Gastrocnemius medialis (tissue), 4 donors: Measurements from ENCODE around the gene ORMDL2. TPM values are rescaled to one million over a fixed set of nuclear protein-coding genes. Genes with fewer than 3 reads are reported as not detected.

Experiments
- ATAC-seq, 2 donors: fragments of 150-250 bp; one replicate each; pipeline ENCODE4 v1.9.1; 2016
- DNase-seq, 2 donors: peaks; one replicate each; pipeline ENCODE4 v3.0.0-alpha.2; 2019
- H3K27ac ChIP-seq, 4 donors: fragments of 200-600 bp; sonication (generic); 1 replicate in 1 of 4; 2 replicates in 3 of 4; pipeline ENCODE4 v1.5.1; 2016 to 2018; ENCODE audit warnings: mild to moderate bottlenecking in 2 of 4, moderate library complexity in 1 of 4
- H3K27me3 ChIP-seq, 3 donors: fragments of 200-600 bp; sonication (generic) in 2 of 3; 1 replicate in 1 of 3; 2 replicates in 2 of 3; pipeline versions ENCODE4 v1.5.1 to v1.6.0; 2016 to 2019; ENCODE audit warnings: mild to moderate bottlenecking in 1 of 3, moderate library complexity in 1 of 3
- H3K36me3 ChIP-seq, 2 donors: fragments of 200-600 bp; sonication (generic) in 1 of 2; one replicate each; pipeline ENCODE4 v1.5.1; 2017 to 2018
- H3K4me1 ChIP-seq, 2 donors: fragments of 200-600 bp; sonication (generic) in 1 of 2; one replicate each; pipeline ENCODE4 v1.5.1; 2016 to 2017; ENCODE audit warnings: mild to moderate bottlenecking in 2 of 2
- H3K4me3 ChIP-seq, 4 donors: fragments of 200-600 bp; sonication (generic) in 3 of 4; 1 replicate in 1 of 4; 2 replicates in 3 of 4; pipeline ENCODE4 v1.5.1; 2016 to 2019; ENCODE audit warnings: mild to moderate bottlenecking in 2 of 4
- H3K9me3 ChIP-seq, 3 donors: fragments of 200-600 bp; sonication (generic) in 2 of 3; 1 replicate in 1 of 3; 2 replicates in 2 of 3; pipeline ENCODE4 v1.5.1; 2016 to 2019
- POLR2A ChIP-seq, 2 donors: fragments of 450-650 bp; IDR thresholded peaks; one replicate each; pipeline ENCODE4 v1.6.1; 2017; ENCODE audit warnings: antibody characterized with exemption in 2 of 2, mild to moderate bottlenecking in 2 of 2, moderate library complexity in 2 of 2
- in situ Hi-C, 4 donors: fragments of 200-750 bp; cut with MboI; loops; one replicate each; pipeline versions ENCODE4 v1.15.0 to v1.8.0; 2017; ENCODE audit warnings: low sequenced_read_pairs in 4 of 4
- intact Hi-C: fragments of 100-400 bp; cut with DNase I; formaldehyde crosslinking; loops from one replicate; pipeline ENCODE4 v1.15.1; 2023; ENCODE audit warnings: low total_unique reads
- total RNA-seq, 4 donors: library from RNA; depleted of rRNA; stranded (reverse); fragments of >200 nt; gene quantifications; one replicate each; pipeline versions ENCODE4 v1.1.0 to v1.2.3, GENCODE V29; 2016
- TF ChIP-seq, protein P1 (sequence below), 5 experiments: fragments of 450-650 bp in 3 of 5; fragments of 200-600 bp in 2 of 5; sonication (generic) in 2 of 5; IDR thresholded peaks in 4 of 5; conservative IDR thresholded peaks in 1 of 5; 1 replicate in 4 of 5; 2 replicates in 1 of 5; pipeline ENCODE4 v1.5.1; 2016 to 2019; ENCODE audit warnings: antibody characterized with exemption in 5 of 5, mild to moderate bottlenecking in 3 of 5, moderate library complexity in 3 of 5

Gene ORMDL2
- total RNA-seq, 4 donors from 2014 or later, result 6.6 to 23.1 (median 12.1) TPM

DNA sequence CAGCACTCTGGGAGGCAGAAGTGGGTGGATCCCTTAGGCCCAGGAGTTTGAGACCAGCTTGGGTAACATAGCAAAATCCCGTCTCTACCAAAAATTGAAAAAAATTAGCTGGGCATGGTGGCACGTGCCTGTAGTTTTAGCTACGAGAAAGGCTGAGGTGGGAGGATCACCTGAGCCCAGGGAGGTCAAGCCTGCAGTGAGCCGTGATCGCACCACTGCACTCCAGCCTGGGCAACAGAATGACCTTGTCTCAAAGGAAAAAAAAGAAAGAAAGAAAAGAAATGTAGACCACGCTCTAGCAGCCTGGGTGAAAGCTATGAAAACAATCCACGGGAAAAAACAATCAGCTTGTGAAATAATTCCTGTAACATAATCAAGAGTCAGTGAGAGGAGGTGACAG is 29.3 kb upstream of the ORMDL2 start:
- H3K27me3 ChIP-seq, result no peaks in the 10 kb centered on the region
- H3K9me3 ChIP-seq, result no peaks in the 10 kb centered on the region
- peaks cover 3 to 81% of the 10 kb centered on the region in 2 donors for H3K36me3 ChIP-seq
- ATAC-seq (no peak), DNase-seq (no peak)
- H3K27ac ChIP-seq, result no peak overlapping the region
- in situ Hi-C loops, result no loop called here
- no peak overlapping the region for H3K4me3 ChIP-seq
- intact Hi-C loops, result no loop called here
- H3K4me1 ChIP-seq, result no peaks in the 10 kb centered on the region
- TF ChIP-seq, protein P1, sequence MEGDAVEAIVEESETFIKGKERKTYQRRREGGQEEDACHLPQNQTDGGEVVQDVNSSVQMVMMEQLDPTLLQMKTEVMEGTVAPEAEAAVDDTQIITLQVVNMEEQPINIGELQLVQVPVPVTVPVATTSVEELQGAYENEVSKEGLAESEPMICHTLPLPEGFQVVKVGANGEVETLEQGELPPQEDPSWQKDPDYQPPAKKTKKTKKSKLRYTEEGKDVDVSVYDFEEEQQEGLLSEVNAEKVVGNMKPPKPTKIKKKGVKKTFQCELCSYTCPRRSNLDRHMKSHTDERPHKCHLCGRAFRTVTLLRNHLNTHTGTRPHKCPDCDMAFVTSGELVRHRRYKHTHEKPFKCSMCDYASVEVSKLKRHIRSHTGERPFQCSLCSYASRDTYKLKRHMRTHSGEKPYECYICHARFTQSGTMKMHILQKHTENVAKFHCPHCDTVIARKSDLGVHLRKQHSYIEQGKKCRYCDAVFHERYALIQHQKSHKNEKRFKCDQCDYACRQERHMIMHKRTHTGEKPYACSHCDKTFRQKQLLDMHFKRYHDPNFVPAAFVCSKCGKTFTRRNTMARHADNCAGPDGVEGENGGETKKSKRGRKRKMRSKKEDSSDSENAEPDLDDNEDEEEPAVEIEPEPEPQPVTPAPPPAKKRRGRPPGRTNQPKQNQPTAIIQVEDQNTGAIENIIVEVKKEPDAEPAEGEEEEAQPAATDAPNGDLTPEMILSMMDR (IDR thresholded peaks at IDR 0.05 in 4 of 5, conservative IDR thresholded peaks at IDR 0.05 in 1 of 5), result no peak
- TF ChIP-seq POLR2A (IDR thresholded peaks at IDR 0.05), result no peak

DNA sequence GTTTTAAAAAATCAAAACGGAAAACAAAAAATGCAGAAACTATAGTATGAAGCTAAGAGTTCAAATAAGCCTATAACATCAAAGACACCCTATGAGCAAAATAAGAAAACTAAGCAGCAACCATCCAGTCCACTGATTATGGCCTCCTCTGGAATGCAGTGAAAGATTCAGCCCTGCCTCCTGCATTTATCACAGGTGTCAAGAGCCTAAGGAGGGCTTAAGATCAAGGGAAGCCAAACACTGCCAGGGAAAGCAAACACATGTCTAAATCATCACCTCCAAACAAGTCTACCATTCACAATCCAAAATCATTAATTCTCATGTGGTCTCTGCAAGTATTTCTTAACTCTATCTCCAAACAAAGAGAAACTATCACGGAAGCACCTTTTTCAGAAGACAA is 28.7 kb upstream of the ORMDL2 start:
- in situ Hi-C loops (no loop called here), intact Hi-C loops (no loop called here)
- Histone ChIP-seq H3K36me3 (peaks cover 3 to 81% of the 10 kb centered on the region in 2 donors), H3K4me3 (no peak overlapping the region), H3K27ac (no peak overlapping the region), H3K27me3 (no peaks in the 10 kb centered on the region), H3K4me1 (no peaks in the 10 kb centered on the region), H3K9me3 (no peaks in the 10 kb centered on the region)
- no peak for TF ChIP-seq POLR2A (IDR thresholded peaks at IDR 0.05)
- TF ChIP-seq, protein P1 (IDR thresholded peaks at IDR 0.05 in 4 of 5, conservative IDR thresholded peaks at IDR 0.05 in 1 of 5), result no peak
- DNase-seq, result no peak
- ATAC-seq, result no peak

DNA sequence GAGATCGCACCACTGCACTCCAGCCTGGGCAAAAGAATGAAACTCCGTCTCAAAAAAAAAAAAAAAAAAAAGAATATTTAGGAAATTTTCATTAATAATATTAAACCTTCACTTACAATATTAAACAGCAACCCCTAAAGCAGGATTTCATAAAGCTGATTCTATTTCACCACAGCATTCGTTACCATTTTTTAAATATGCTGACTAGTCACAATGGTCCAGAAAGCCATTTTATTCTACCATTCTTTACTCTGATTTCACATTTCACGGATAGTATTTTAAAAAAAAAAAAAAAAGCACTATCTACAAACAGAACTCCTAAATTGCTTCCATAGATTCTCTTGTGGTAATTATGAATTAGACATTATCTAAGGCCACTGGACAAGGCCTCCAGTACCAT is 27.9 kb upstream of the ORMDL2 start:
- ATAC-seq, result no peak
- in situ Hi-C loops, result no loop called here
- intact Hi-C loops, result no loop called here

DNA sequence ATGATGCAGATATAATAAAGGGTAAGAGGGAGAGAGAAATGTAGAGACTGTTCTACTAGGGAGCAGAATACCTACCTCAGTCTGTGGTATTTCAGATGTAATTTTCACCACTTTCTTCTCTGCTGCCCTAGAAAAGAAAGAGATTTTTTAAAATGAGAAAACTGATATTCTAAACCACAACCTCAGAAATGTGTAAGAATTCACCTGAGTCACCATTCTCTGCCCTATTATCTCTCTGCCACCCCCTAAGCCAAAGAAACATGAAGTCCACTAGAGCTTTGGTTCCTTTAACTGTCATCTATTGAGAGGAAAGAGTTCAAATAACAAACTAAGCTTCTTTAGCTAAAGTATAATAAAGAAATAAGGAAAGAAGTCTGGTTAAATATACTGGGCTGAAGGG is 21.9 kb upstream of the ORMDL2 start:
- no peak overlapping the region for H3K27ac ChIP-seq

More for the DNA sequence above, 27.9 kb upstream of the ORMDL2 start:
- TF ChIP-seq, protein P1 (IDR thresholded peaks at IDR 0.05 in 4 of 5, conservative IDR thresholded peaks at IDR 0.05 in 1 of 5), result no peak
- no peak for TF ChIP-seq POLR2A (IDR thresholded peaks at IDR 0.05)
- Histone ChIP-seq H3K4me1 (no peaks in the 10 kb centered on the region), H3K4me3 (no peak overlapping the region), H3K36me3 (peaks cover 3 to 81% of the 10 kb centered on the region in 2 donors), H3K9me3 (no peaks in the 10 kb centered on the region), H3K27me3 (no peaks in the 10 kb centered on the region), H3K27ac (no peak overlapping the region)
- DNase-seq, result no peak

More for the DNA sequence above, 21.9 kb upstream of the ORMDL2 start:
- in situ Hi-C loops, result no loop called here
- TF ChIP-seq POLR2A (IDR thresholded peaks at IDR 0.05), result no peak
- TF ChIP-seq, protein P1 (IDR thresholded peaks at IDR 0.05 in 4 of 5, conservative IDR thresholded peaks at IDR 0.05 in 1 of 5), result no peak
- H3K27me3 ChIP-seq, result no peaks in the 10 kb centered on the region
- no peaks in the 10 kb centered on the region for H3K9me3 ChIP-seq
- no peak for ATAC-seq
- H3K36me3 ChIP-seq, result peaks cover 0 to 66% of the 10 kb centered on the region in 2 donors
- intact Hi-C loops, result loop anchor here (2.0 kb wide), 1 partner anchor 57 kb away; no protein-coding TSS in a partner anchor
- DNase-seq, result no peak
- no peaks in the 10 kb centered on the region for H3K4me1 ChIP-seq
- H3K4me3 ChIP-seq, result no peak overlapping the region
